ENCODE results near the gene DHX40. TPM values are rescaled to one million over a fixed set of nuclear protein-coding genes. Genes with fewer than 3 reads are reported as not detected.

DHX40 gene
- total and polyA plus RNA-seq, 2 of the 8 experiments (the other 6 are each of a cell fraction or from before 2014, with no cell fraction given) = 13.5 to 28.3 TPM

DNA sequence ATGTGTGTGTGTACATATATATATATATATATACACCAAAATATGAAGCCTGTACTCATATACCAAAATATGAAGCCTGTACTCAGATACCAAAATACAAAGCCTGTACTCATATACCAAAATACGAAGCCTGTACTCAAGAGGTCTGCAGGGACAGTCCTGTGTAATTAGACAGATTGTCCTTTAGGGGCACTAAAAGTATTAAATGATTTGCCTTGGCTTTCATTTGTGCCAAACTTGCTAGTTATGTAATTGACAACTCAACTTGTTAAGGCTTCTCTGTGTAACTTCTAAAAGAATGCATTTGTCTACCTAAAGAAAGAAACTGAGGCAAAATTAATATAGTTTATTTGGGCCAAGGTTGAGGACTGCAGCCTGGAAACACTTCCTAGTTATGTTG lies 30.8 kb upstream of the DHX40 start:
- POLR2A ChIA-PET (ENCODE audit: partially characterized antibody) = no interaction called here
- H4K91ac ChIP-seq (replicated peaks; ENCODE audit: insufficient read length, low read length) = no peak overlapping the region
- WGBS, 2 experiments (ENCODE audit: extremely low coverage in 1 of 2, insufficient coverage in 1 of 2, insufficient read length in 1 of 2, insufficient replicate concordance in 2 of 2, low coverage in 1 of 2, low lambda C conversion rate in 2 of 2, missing lambda C conversion rate in 1 of 2) = 95% methylated on average over 1 of the region's 1 CpG; no CpG with 5 or more reads in 1 of the 2 experiments

More for the DNA sequence above, 30.8 kb upstream of the DHX40 start:
- no peak overlapping the region for H2BK5ac ChIP-seq (ENCODE audit: low read depth, low read length)
- H3K79me2 ChIP-seq (ENCODE audit: control insufficient read depth in 1 of 2, insufficient read depth in 2 of 2, low read length in 2 of 2) = no peaks in the 10 kb centered on the region
- H3K9ac ChIP-seq (replicated peaks in 1 of 4; ENCODE audit: extremely low read depth in 1 of 4, low read depth in 3 of 4, low read length in 3 of 4) = no peak overlapping the region
- H3K27ac ChIP-seq (ENCODE audit: low read depth, low read length) = no peak overlapping the region
- H3K4me3 ChIP-seq (ENCODE audit: extremely low read depth in 1 of 4, insufficient read depth in 2 of 4, low read depth in 3 of 4, low read length in 4 of 4) = no peak overlapping the region
- H4K8ac ChIP-seq (ENCODE audit: extremely low read depth, insufficient read depth, low read length) = no peak overlapping the region
- H3K4me1 ChIP-seq (replicated peaks in 1 of 4; ENCODE audit: control insufficient read depth in 3 of 4, insufficient read depth in 4 of 4, low read length in 3 of 4) = no peaks in the 10 kb centered on the region
- no peak overlapping the region for H2BK15ac ChIP-seq (ENCODE audit: low read length)
- no peak overlapping the region for H3K14ac ChIP-seq (ENCODE audit: insufficient read length)
- no peaks in the 10 kb centered on the region for H4K20me1 ChIP-seq (replicated peaks in 1 of 2; ENCODE audit: control insufficient read depth in 1 of 2, insufficient read depth in 2 of 2, low read length in 2 of 2)
- H3K79me1 ChIP-seq (ENCODE audit: low read depth, low read length) = no peaks in the 10 kb centered on the region
- H2AK5ac ChIP-seq (ENCODE audit: low read depth, low read length) = no peak overlapping the region
- no peaks in the 10 kb centered on the region for H3K9me3 ChIP-seq (ENCODE audit: insufficient read depth in 2 of 2, low read depth in 1 of 2, low read length in 1 of 2)
- no peak overlapping the region for H3K18ac ChIP-seq (ENCODE audit: extremely low read depth, low read length)
- H2BK12ac ChIP-seq (ENCODE audit: low read depth, low read length) = no peak overlapping the region
- H3K23me2 ChIP-seq (ENCODE audit: low read depth, low read length) = no peaks in the 10 kb centered on the region
- FAIRE-seq (no peak), DNase-seq (ENCODE audit: low read depth in 1 of 2, low spot score in 2 of 2) (no peak)
- H3K4ac ChIP-seq (replicated peaks; ENCODE audit: insufficient read length, low read depth, low read length) = no peak overlapping the region
- no peak overlapping the region for H4K5ac ChIP-seq (ENCODE audit: insufficient read length, low read depth, low read length)
- TF ChIP-seq FOSL1 (IDR thresholded peaks at IDR 0.05; ENCODE audit: insufficient read depth, low read depth, low read length) (no peak), NANOG (IDR thresholded peaks at IDR 0.05; ENCODE audit: insufficient read depth, low read depth, low read length, poor library complexity, severe bottlenecking) (no peak), POU5F1 (IDR thresholded peaks at IDR 0.05; ENCODE audit: low read depth, low read length) (no peak), EGR1 (IDR thresholded peaks at IDR 0.05; ENCODE audit: borderline replicate concordance, low read depth, low read length) (no peak)
- no peak overlapping the region for H2AFZ ChIP-seq (ENCODE audit: low read length)
- no peaks in the 10 kb centered on the region for H3K36me3 ChIP-seq (ENCODE audit: control insufficient read depth in 2 of 4, insufficient read depth in 4 of 4, low read length in 3 of 4)
- CTCF ChIA-PET (ENCODE audit: partially characterized antibody) = interaction anchor here (1.2 to 2.2 kb wide), 2 partner anchors 11 to 218 kb away, joined by 3 to 5 read pairs; no protein-coding TSS in a partner anchor
- H3K23ac ChIP-seq (ENCODE audit: insufficient read length) = no peak overlapping the region
- no peak overlapping the region for H2BK20ac ChIP-seq (ENCODE audit: low read length)
- no peak overlapping the region for H3K4me2 ChIP-seq (ENCODE audit: insufficient read depth in 1 of 2, low read depth in 2 of 2, low read length in 2 of 2)
- no peaks in the 10 kb centered on the region for H3K27me3 ChIP-seq (replicated peaks in 1 of 4; ENCODE audit: control insufficient read depth in 3 of 4, extremely low read depth in 1 of 4, insufficient read depth in 3 of 4, low read length in 3 of 4)
- H3K56ac ChIP-seq (replicated peaks; ENCODE audit: insufficient read length, low read depth, low read length) = no peak overlapping the region
- H2BK120ac ChIP-seq (replicated peaks; ENCODE audit: low read depth, low read length) = no peak overlapping the region
